Tibial artery (tissue), 4 donors: ENCODE measurements around the gene PHKB.

Experiments
- DNase-seq, 2 donors: peaks; one replicate each; pipeline ENCODE4 v3.0.0-alpha.2; 2019
- H3K27ac ChIP-seq, 2 donors: fragments of 200-600 bp; sonication (generic) in 1 of 2; 1 replicate in 1 of 2; 2 replicates in 1 of 2; pipeline ENCODE4 v1.5.1; 2018 to 2019; ENCODE audit warnings: mild to moderate bottlenecking in 1 of 2
- H3K27me3 ChIP-seq, 2 donors: fragments of 200-600 bp; sonication (generic) in 1 of 2; one replicate each; pipeline versions ENCODE4 v1.5.1 to v1.6.0; 2016 to 2019
- H3K36me3 ChIP-seq, 3 donors: fragments of 200-600 bp; sonication (generic) in 2 of 3; one replicate each; pipeline ENCODE4 v1.5.1; 2016 to 2019; ENCODE audit warnings: mild to moderate bottlenecking in 2 of 3
- H3K4me1 ChIP-seq, 4 donors: fragments of 200-600 bp; sonication (generic) in 2 of 4; 1 replicate in 3 of 4; 2 replicates in 1 of 4; pipeline ENCODE4 v1.5.1; 2016 to 2019
- H3K4me3 ChIP-seq, 2 donors: fragments of 200-600 bp; sonication (generic) in 1 of 2; 1 replicate in 1 of 2; 2 replicates in 1 of 2; pipeline ENCODE4 v1.5.1; 2018 to 2019; ENCODE audit warnings: mild to moderate bottlenecking in 2 of 2
- H3K9me3 ChIP-seq, 3 donors: fragments of 200-600 bp; sonication (generic) in 1 of 3; one replicate each; pipeline ENCODE4 v1.5.1; 2016 to 2019
- CTCF ChIP-seq, 2 experiments: fragments of 200-600 bp in 1 of 2; fragments of 450-650 bp in 1 of 2; IDR thresholded peaks; one replicate each; pipeline ENCODE4 v1.5.1; 2017 to 2019; ENCODE audit warnings: antibody characterized with exemption in 2 of 2, mild to moderate bottlenecking in 1 of 2, moderate library complexity in 1 of 2
- intact Hi-C: fragments of 100-400 bp; cut with DNase I; formaldehyde crosslinking; loops from one replicate; pipeline ENCODE4 v1.15.0; 2023; ENCODE audit warnings: low total_unique reads

Gene PHKB

GRCh38 chr16:47578033-47578432 lies 116.9 kb downstream of the PHKB start:
- no peak for TF ChIP-seq CTCF (IDR thresholded peaks at IDR 0.05)
- H3K4me3 ChIP-seq = no peak overlapping the region
- H3K27me3 ChIP-seq = no peaks in the 10 kb centered on the region
- H3K27ac ChIP-seq = no peak overlapping the region
- H3K36me3 ChIP-seq = peaks cover 0 to 10% (median 6%) of the 10 kb centered on the region in 3 donors
- intact Hi-C loops = no loop called here
- DNase-seq = no peak
- H3K9me3 ChIP-seq = no peaks in the 10 kb centered on the region
- no peaks in the 10 kb centered on the region for H3K4me1 ChIP-seq

- no peak for DNase-seq
- Histone ChIP-seq H3K9me3 (no peaks in the 10 kb centered on the region), H3K4me3 (no peak overlapping the region), H3K4me1 (no peaks in the 10 kb centered on the region), H3K36me3 (peaks cover 0 to 10% (median 6%) of the 10 kb centered on the region in 3 donors), H3K27ac (no peak overlapping the region), H3K27me3 (no peaks in the 10 kb centered on the region)
- no peak for TF ChIP-seq CTCF (IDR thresholded peaks at IDR 0.05)
- intact Hi-C loops = no loop called here
These were observed 117.4 kb downstream of the PHKB start for GRCh38 chr16:47578573-47578972.

GRCh38 chr16:47581114-47581513 lies 120.0 kb downstream of the PHKB start:
- Histone ChIP-seq H3K27ac (no peak overlapping the region), H3K4me3 (no peak overlapping the region), H3K36me3 (peaks cover 0 to 10% (median 6%) of the 10 kb centered on the region in 3 donors), H3K9me3 (no peaks in the 10 kb centered on the region), H3K4me1 (no peaks in the 10 kb centered on the region), H3K27me3 (no peaks in the 10 kb centered on the region)
- no peak for DNase-seq
- TF ChIP-seq CTCF (IDR thresholded peaks at IDR 0.05) = no peak
- intact Hi-C loops = no loop called here

GRCh38 chr16:47584464-47585225 lies 123.5 kb downstream of the PHKB start:
- intact Hi-C loops = no loop called here
- Histone ChIP-seq H3K27ac (no peak overlapping the region), H3K36me3 (peaks cover 14 to 20% (median 16%) of the 10 kb centered on the region in 3 donors), H3K4me3 (no peak overlapping the region), H3K4me1 (no peaks in the 10 kb centered on the region), H3K27me3 (no peaks in the 10 kb centered on the region), H3K9me3 (no peaks in the 10 kb centered on the region)
- TF ChIP-seq CTCF (IDR thresholded peaks at IDR 0.05) = no peak
- DNase-seq = no peak

GRCh38 chr16:47586121-47586520 lies 125.0 kb downstream of the PHKB start:
- intact Hi-C loops = no loop called here
- no peak overlapping the region for H3K4me3 ChIP-seq
- H3K36me3 ChIP-seq = peaks cover 28 to 35% (median 31%) of the 10 kb centered on the region in 3 donors
- H3K27ac ChIP-seq = no peak overlapping the region
- no peaks in the 10 kb centered on the region for H3K9me3 ChIP-seq
- no peak for DNase-seq
- no peaks in the 10 kb centered on the region for H3K27me3 ChIP-seq
- no peak for TF ChIP-seq CTCF (IDR thresholded peaks at IDR 0.05)
- no peaks in the 10 kb centered on the region for H3K4me1 ChIP-seq
